A673 (cell line): ENCODE data around the gene NTN1. TPM values are rescaled to one million over a fixed set of nuclear protein-coding genes. Genes with fewer than 3 reads are reported as not detected.

Experiments used
- BruUV-seq: library from RNA; stranded (reverse); fragments of 400-500 nt; replicated peaks from 2 replicates; lab custom pipeline; 2021; lab: Mats Ljungman, UMichigan
- CTCF ChIA-PET: fragments of 300-600 bp; sonication (Branson Sonifier 250); formaldehyde crosslinking; loops from one replicate; lab custom pipeline; 2022; ENCODE audit warnings: antibody characterized with exemption; lab: Charles Lee
- POLR2A ChIA-PET: fragments of 300-600 bp; sonication (Branson Sonifier 250); formaldehyde crosslinking; loops from one replicate; lab custom pipeline; 2022; ENCODE audit warnings: antibody characterized with exemption; ENCODE audit not compliant: low non-redundant PET; lab: Charles Lee
- DNase-seq: peaks from one replicate; pipeline ENCODE4 v3.0.0-alpha.2; 2015; ENCODE audit warnings: low spot score
- H3K27ac ChIP-seq: fragments of 200-600 bp; sonication (generic); 2 replicates; pipeline ENCODE4 v1.5.1; 2016; ENCODE audit warnings: mixed run types, low read depth, mild to moderate bottlenecking, mixed read lengths, antibody characterized with exemption, low read length; ENCODE audit not compliant: poor library complexity, severe bottlenecking
- H3K27me3 ChIP-seq: fragments of 200-600 bp; sonication (generic); replicated peaks from 2 replicates; pipeline ENCODE4 v1.6.1; 2017; ENCODE audit warnings: mixed run types, low read depth, mild to moderate bottlenecking, mixed read lengths, antibody characterized with exemption, low read length; ENCODE audit not compliant: insufficient read depth, poor library complexity
- H3K36me3 ChIP-seq: fragments of 200-600 bp; sonication (generic); 2 replicates; pipeline ENCODE4 v1.6.1; 2016; ENCODE audit warnings: mixed run types, mild to moderate bottlenecking, mixed read lengths, antibody characterized with exemption, low read length; ENCODE audit not compliant: insufficient read depth, poor library complexity, severe bottlenecking
- H3K4me1 ChIP-seq: fragments of 200-600 bp; sonication (generic); 2 replicates; pipeline ENCODE4 v1.6.1; 2017; ENCODE audit warnings: mixed run types, mild to moderate bottlenecking, mixed read lengths, antibody characterized with exemption, low read length; ENCODE audit not compliant: insufficient read depth, poor library complexity, severe bottlenecking
- H3K4me3 ChIP-seq: fragments of 200-600 bp; sonication (generic); 2 replicates; pipeline ENCODE4 v1.5.1; 2016; ENCODE audit warnings: low read depth, mixed run types, mild to moderate bottlenecking, mixed read lengths, low read length; ENCODE audit not compliant: poor library complexity, severe bottlenecking
- H3K9me3 ChIP-seq: fragments of 200-600 bp; sonication (generic); 2 replicates; pipeline ENCODE4 v1.6.1; 2016; ENCODE audit warnings: mixed run types, low read depth, mild to moderate bottlenecking, mixed read lengths, antibody characterized with exemption, low read length; ENCODE audit not compliant: poor library complexity, severe bottlenecking
- CTCF ChIP-seq: fragments of 300-800, 200-600 bp; sonication (generic); conservative IDR thresholded peaks from 2 replicates; pipeline ENCODE4 v1.5.1; 2017; ENCODE audit warnings: low read depth, mild to moderate bottlenecking, antibody characterized with exemption, low read length, moderate library complexity, mixed read lengths
- EZH2 ChIP-seq: fragments of 200-600 bp; sonication (generic); IDR thresholded peaks from 2 replicates; pipeline ENCODE4 v1.6.1; 2017; ENCODE audit warnings: borderline replicate concordance, low read depth, mild to moderate bottlenecking, mixed read lengths, antibody characterized with exemption, low read length; ENCODE audit not compliant: poor library complexity, severe bottlenecking
- intact Hi-C: fragments of 100-400 bp; cut with micrococcal nuclease; formaldehyde crosslinking; loops from one replicate; pipeline ENCODE4 v1.10.0; 2022; ENCODE audit not compliant: unreplicated experiment
- total RNA-seq: library from RNA; stranded (reverse); gene quantifications from 2 replicates; pipeline ENCODE4 v1.2.3, GENCODE V29; 2021

Gene NTN1
- total RNA-seq, 1 experiment from 2014 or later = 4.3 TPM

DNA sequence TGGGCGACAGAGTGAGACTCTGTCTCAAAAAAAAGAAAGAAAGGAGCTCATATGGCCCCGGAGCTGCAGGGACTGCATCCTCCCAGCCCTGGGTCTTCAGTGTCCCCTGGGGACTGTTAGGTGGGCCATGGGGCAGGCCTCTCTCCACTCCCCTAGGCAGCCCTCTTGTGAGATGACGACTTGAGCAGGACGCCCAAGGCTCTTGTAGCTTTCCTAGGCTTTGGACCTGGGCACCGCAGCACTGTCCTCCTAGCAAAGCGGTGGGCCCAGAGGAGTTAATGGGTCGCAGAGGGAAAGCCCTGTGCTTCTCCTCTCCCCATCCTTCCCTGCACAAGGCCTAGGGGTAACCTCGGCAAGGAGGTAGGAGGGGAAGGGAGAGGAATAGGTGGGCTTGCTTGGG is 202.2 kb downstream of the NTN1 start:
- no TSS peak for BruUV-seq
- Histone ChIP-seq H3K4me3 (no peak overlapping the region), H3K27me3 (no peaks in the 10 kb centered on the region), H3K4me1 (no peaks in the 10 kb centered on the region), H3K9me3 (no peaks in the 10 kb centered on the region), H3K36me3 (no peaks in the 10 kb centered on the region), H3K27ac (no peak overlapping the region)
- intact Hi-C loops = no loop called here
- ChIA-PET POLR2A (no interaction called here), CTCF (no interaction called here)
- TF ChIP-seq EZH2 = no peak
- TF ChIP-seq CTCF = no peak
- no peak for DNase-seq

GRCh38 chr17:9224485-9224884 is 203.2 kb downstream of the NTN1 start:
- CTCF ChIA-PET = no interaction called here
- intact Hi-C loops = no loop called here
- no TSS peak for BruUV-seq

DNA sequence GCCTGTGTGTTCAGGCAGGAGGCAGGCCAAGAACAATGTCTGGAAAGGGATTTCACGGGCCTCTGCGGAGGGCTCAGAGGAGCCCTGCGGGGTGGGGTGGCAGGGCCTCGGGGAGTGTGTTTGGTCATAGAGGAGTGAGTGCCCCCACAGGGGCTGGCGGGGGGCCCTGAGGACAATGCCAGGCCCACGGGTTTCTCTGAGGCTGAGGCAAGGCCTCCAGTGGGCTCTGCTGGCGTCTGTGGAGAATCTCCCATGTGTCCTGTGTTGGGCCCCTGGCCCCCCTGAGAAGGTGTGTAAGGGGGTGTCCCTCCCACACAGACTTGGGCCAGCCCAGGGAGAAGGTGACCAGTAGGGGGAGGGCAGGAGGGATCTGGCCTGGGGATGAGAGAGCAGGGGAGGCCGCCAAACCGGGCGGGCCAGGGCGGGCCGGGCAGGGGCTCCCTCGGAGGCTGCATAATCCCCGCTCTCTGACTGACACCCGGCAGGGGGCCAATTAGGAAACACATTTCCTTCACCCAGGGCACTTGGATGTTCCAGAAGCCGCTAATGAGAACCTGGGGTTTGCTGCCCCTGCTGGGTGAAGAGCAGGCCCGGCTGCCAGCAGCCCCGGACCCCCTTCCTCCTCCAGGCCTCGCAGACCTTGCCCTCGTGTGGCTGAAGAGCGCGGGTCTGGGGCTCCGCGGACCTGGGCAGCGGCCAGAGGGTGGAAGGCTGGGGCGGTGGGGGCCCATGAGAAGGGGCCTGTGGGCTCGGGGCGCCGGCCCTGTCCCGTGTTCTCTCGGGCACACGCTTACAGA is 204.2 kb downstream of the NTN1 start:
- no TSS peak for BruUV-seq

More at GRCh38 chr17:9224485-9224884, 203.2 kb downstream of the NTN1 start:
- no peaks in the 10 kb centered on the region for H3K27me3 ChIP-seq
- no peak for TF ChIP-seq CTCF
- TF ChIP-seq EZH2 = no peak
- POLR2A ChIA-PET = no interaction called here
- no peaks in the 10 kb centered on the region for H3K4me1 ChIP-seq
- H3K27ac ChIP-seq = no peak overlapping the region
- no peaks in the 10 kb centered on the region for H3K36me3 ChIP-seq
- no peak for DNase-seq
- no peak overlapping the region for H3K4me3 ChIP-seq
- no peaks in the 10 kb centered on the region for H3K9me3 ChIP-seq

More for the DNA sequence above, 204.2 kb downstream of the NTN1 start:
- Histone ChIP-seq H3K27me3 (no peaks in the 10 kb centered on the region), H3K4me3 (no peak overlapping the region), H3K9me3 (no peaks in the 10 kb centered on the region), H3K4me1 (no peaks in the 10 kb centered on the region), H3K36me3 (no peaks in the 10 kb centered on the region), H3K27ac (no peak overlapping the region)
- DNase-seq = no peak
- intact Hi-C loops = no loop called here
- CTCF ChIA-PET = no interaction called here
- no peak for TF ChIP-seq CTCF
- TF ChIP-seq EZH2 = no peak
- POLR2A ChIA-PET = no interaction called here
